A549 (cell line): ENCODE results near the gene CCL19. TPM values are rescaled to one million over a fixed set of nuclear protein-coding genes. Genes with fewer than 3 reads are reported as not detected.

Experiments used
- ATAC-seq, 2 experiments: fragments of 200-7000 bp in 1 of 2; fragments of >200 bp in 1 of 2; cut with Nextera tagmentation in 1 of 2; cut with Tn5 transposase in 1 of 2; 3 replicates each; pipeline versions ENCODE4 v1.8.0 to v1.9.1; 2018 to 2020; ENCODE audit warnings: mild to moderate bottlenecking in 1 of 2, moderate library complexity in 1 of 2
- CTCF ChIA-PET: fragments of 300-600 bp; sonication (Branson Sonifier 250); formaldehyde crosslinking; extraction: SDS; loops from one replicate; lab custom pipeline; 2021; ENCODE audit warnings: antibody characterized with exemption, inconsistent platforms; lab: Yijun Ruan, JAX
- POLR2A ChIA-PET: fragments of 350-600 bp; formaldehyde crosslinking; extraction: SDS; loops from one replicate; lab custom pipeline; 2021; ENCODE audit warnings: antibody characterized with exemption, inconsistent platforms; lab: Yijun Ruan, JAX
- DNase-seq, 2 experiments: peaks; one replicate each; pipeline versions ENCODE4 v3.0.0 to v3.0.0-alpha.2; 2011 to 2016; ENCODE audit warnings: low read depth in 1 of 2, low spot score in 1 of 2
- FAIRE-seq: peaks from 2 replicates; lab custom pipeline; 2011; peaks lifted over from hg19 to GRCh38; lab: Jason Lieb, UNC
- H3K27ac ChIP-seq, 2 experiments: fragments of >200 bp; sonication (Bioruptor Twin); formaldehyde crosslinking; 3 replicates each; pipeline ENCODE4 v1.5.1; 2016 to 2017
- H3K4me1 ChIP-seq: fragments of >200 bp; sonication (Bioruptor Twin); formaldehyde crosslinking; 3 replicates; pipeline ENCODE4 v1.6.1; 2016
- H3K4me2 ChIP-seq: fragments of >200 bp; sonication (Bioruptor Twin); formaldehyde crosslinking; 3 replicates; pipeline ENCODE4 v1.6.1; 2016
- H3K4me3 ChIP-seq: fragments of >200 bp; sonication (Bioruptor Twin); formaldehyde crosslinking; 3 replicates; pipeline ENCODE4 v1.5.1; 2016
- H3K9me3 ChIP-seq: fragments of >200 bp; sonication (Bioruptor Twin); formaldehyde crosslinking; 3 replicates; pipeline ENCODE4 v1.6.1; 2016
- ATOH8 ChIP-seq: fragments of 250-450 bp; sonication (Bioruptor Pico); IDR thresholded peaks from 2 replicates; pipeline ENCODE4 v1.5.0; 2020; ENCODE audit warnings: low read depth, mild to moderate bottlenecking, moderate library complexity
- BCL3 ChIP-seq: fragments of >200 bp; sonication (Bioruptor Twin); formaldehyde crosslinking; IDR thresholded peaks from 3 replicates; pipeline ENCODE4 v1.6.1; 2016
- BHLHE40 ChIP-seq: IDR thresholded peaks from 2 replicates; pipeline ENCODE4 v1.6.1; 2012; ENCODE audit warnings: low read depth, low read length, inconsistent platforms
- CHD2 ChIP-seq: fragments of 150-350 bp; IDR thresholded peaks from 2 replicates; pipeline ENCODE4 v1.6.1; 2014; ENCODE audit warnings: low read length; ENCODE audit not compliant: partially characterized antibody
- CHD4 ChIP-seq: fragments of 200-600 bp; sonication (generic); IDR thresholded peaks from 2 replicates; pipeline ENCODE4 v1.6.1; 2016; ENCODE audit warnings: antibody characterized with exemption, mild to moderate bottlenecking, borderline replicate concordance
- EHF ChIP-seq: fragments of 250-450 bp; sonication (Bioruptor Pico); IDR thresholded peaks from 2 replicates; pipeline ENCODE4 v1.5.0; 2020; ENCODE audit warnings: mild to moderate bottlenecking
- EP300 ChIP-seq, 2 experiments: fragments of >200 bp; sonication (Bioruptor Twin); formaldehyde crosslinking; IDR thresholded peaks; 2 replicates in 1 of 2; 3 replicates in 1 of 2; pipeline ENCODE4 v1.6.1; 2016 to 2017
- ESRRA ChIP-seq: fragments of 150-350 bp; IDR thresholded peaks from 2 replicates; pipeline ENCODE4 v1.6.1; 2014; ENCODE audit warnings: mild to moderate bottlenecking, low read length, borderline replicate concordance
- FOSB ChIP-seq: fragments of 250-450 bp; sonication (Bioruptor Pico); IDR thresholded peaks from 2 replicates; pipeline ENCODE4 v1.5.0; 2020; ENCODE audit warnings: mild to moderate bottlenecking, moderate library complexity
- FOXS1 ChIP-seq: fragments of 250-450 bp; sonication (Bioruptor Pico); IDR thresholded peaks from 2 replicates; pipeline ENCODE4 v1.5.0; 2020; ENCODE audit warnings: mild to moderate bottlenecking, moderate library complexity
- HES2 ChIP-seq: fragments of >200 bp; sonication (Bioruptor Twin); formaldehyde crosslinking; IDR thresholded peaks from 2 replicates; pipeline ENCODE4 v1.6.1; 2016
- HOXB13 ChIP-seq: fragments of 250-450 bp; sonication (Bioruptor Pico); IDR thresholded peaks from 2 replicates; pipeline ENCODE4 v1.5.0; 2020; ENCODE audit warnings: low read depth, mild to moderate bottlenecking, moderate library complexity
- JUNB ChIP-seq: fragments of >200 bp; sonication (Bioruptor Twin); formaldehyde crosslinking; IDR thresholded peaks from 2 replicates; pipeline ENCODE4 v1.6.1; 2016
- MAFK ChIP-seq: fragments of 450-650 bp; IDR thresholded peaks from 2 replicates; pipeline ENCODE4 v1.6.1; 2014; ENCODE audit not compliant: partially characterized antibody
- MAZ ChIP-seq: fragments of 150-350 bp; IDR thresholded peaks from 2 replicates; pipeline ENCODE4 v1.6.1; 2014; ENCODE audit warnings: antibody characterized with exemption, low read depth, low read length, borderline replicate concordance
- NFE2L2 ChIP-seq: fragments of 150-350 bp; conservative IDR thresholded peaks from 2 replicates; pipeline ENCODE4 v1.6.1; 2014; ENCODE audit warnings: low read length
- NPAS2 ChIP-seq: fragments of 250-450 bp; sonication (Bioruptor Pico); IDR thresholded peaks from 2 replicates; pipeline ENCODE4 v1.8.0; 2022; ENCODE audit warnings: mild to moderate bottlenecking, moderate library complexity, borderline replicate concordance
- RAD21 ChIP-seq, 2 experiments: fragments of >200 bp in 1 of 2; sonication (Bioruptor Twin) in 1 of 2; formaldehyde crosslinking in 1 of 2; IDR thresholded peaks in 1 of 2; conservative IDR thresholded peaks in 1 of 2; 2 replicates in 1 of 2; 3 replicates in 1 of 2; pipeline ENCODE4 v1.6.1; 2012 to 2018; ENCODE audit warnings: inconsistent platforms in 1 of 2
- RARB ChIP-seq: fragments of 250-450 bp; sonication (Bioruptor Pico); IDR thresholded peaks from 2 replicates; pipeline ENCODE4 v1.8.0; 2021; ENCODE audit warnings: mild to moderate bottlenecking, moderate library complexity
- RCOR1 ChIP-seq: fragments of 150-350 bp; IDR thresholded peaks from 2 replicates; pipeline ENCODE4 v1.6.1; 2014; ENCODE audit warnings: antibody characterized with exemption, low read length, low read depth
- REST ChIP-seq: fragments of 200-600 bp; sonication (generic); IDR thresholded peaks from 2 replicates; pipeline ENCODE4 v1.6.1; 2016; ENCODE audit warnings: antibody characterized with exemption, mild to moderate bottlenecking, moderate library complexity
- TFCP2L1 ChIP-seq: fragments of 250-450 bp; sonication (Bioruptor Pico); IDR thresholded peaks from 2 replicates; pipeline ENCODE4 v1.5.0; 2021; ENCODE audit warnings: mild to moderate bottlenecking
- ZFP36 ChIP-seq: fragments of 450-650 bp; IDR thresholded peaks from 2 replicates; pipeline ENCODE4 v1.6.1; 2014; ENCODE audit warnings: borderline replicate concordance; ENCODE audit not compliant: partially characterized antibody
- ZNF302 ChIP-seq: fragments of 250-450 bp; sonication (Bioruptor Pico); IDR thresholded peaks from 2 replicates; pipeline ENCODE4 v1.9.0; 2021; ENCODE audit warnings: inconsistent platforms, mild to moderate bottlenecking, moderate library complexity
- WGBS: methylation state at CpG from one replicate; pipeline ENCODE4 v1.1.6; 2017; ENCODE audit errors: missing lambda C conversion rate; 5-methylcytosine and 5-hydroxymethylcytosine counted together
- polyA plus RNA-seq, 4 experiments: library from polyadenylated mRNA; depleted of rRNA in 3 of 4; stranded (reverse); fragments of >200 nt; fragmentation: RNase III in 1 of 4; extraction: RNeasy Plus Mini Kit Qiagen cat#74134 plus additional on column Dnase treatment in 1 of 4; gene quantifications; 2 replicates in 3 of 4; 3 replicates in 1 of 4; pipeline ENCODE4 v1.2.3, GENCODE V29; 2011 to 2017

Gene CCL19
- polyA plus RNA-seq, 2 of the 4 experiments (the other 2 are of a cell fraction) = not detected

- TF ChIP-seq RARB (CRISPR knock-in tag) = no peak
- TF ChIP-seq BHLHE40 = no peak
- no peak for TF ChIP-seq REST
- TF ChIP-seq ESRRA = no peak
- no peak for TF ChIP-seq MAZ
- TF ChIP-seq NPAS2 (CRISPR knock-in tag) = no peak
- no peak for TF ChIP-seq FOSB (CRISPR knock-in tag)
- TF ChIP-seq BCL3 = no peak
- no peak for TF ChIP-seq ZFP36
- TF ChIP-seq RAD21 (conservative IDR thresholded peaks at IDR 0.05 in 1 of 2, IDR thresholded peaks at IDR 0.05 in 1 of 2) = no peak
- TF ChIP-seq RCOR1 = no peak
- TF ChIP-seq JUNB = no peak
- no peak for TF ChIP-seq HES2
- TF ChIP-seq CHD2 = no peak
- TF ChIP-seq TFCP2L1 (CRISPR knock-in tag) = no peak
- TF ChIP-seq NFE2L2 = no peak
- TF ChIP-seq ZNF302 (CRISPR knock-in tag) = no peak
- no peak for TF ChIP-seq CHD4
- POLR2A ChIA-PET = no interaction called here
- 65% methylated on average over 4 of the region's 4 CpGs for WGBS
Observed at GRCh38 chr9:34685591-34685990, 5.5 kb downstream of the CCL19 start.

GRCh38 chr9:34684816-34685215 lies 6.3 kb downstream of the CCL19 start:
- no peak overlapping the region for H3K27ac ChIP-seq
- FAIRE-seq (no peak), ATAC-seq (no peak), DNase-seq (no peak)
- no peak overlapping the region for H3K4me3 ChIP-seq
- H3K4me2 ChIP-seq = no peak overlapping the region
- WGBS = 69% methylated on average over 4 of the region's 4 CpGs
- POLR2A ChIA-PET = no interaction called here
- no peaks in the 10 kb centered on the region for H3K9me3 ChIP-seq
- TF ChIP-seq EP300 (IDR thresholded peaks at IDR 0.05) (no peak), MAFK (no peak), ATOH8 (CRISPR knock-in tag) (no peak), FOXS1 (CRISPR knock-in tag) (no peak), HOXB13 (CRISPR knock-in tag) (no peak), EHF (CRISPR knock-in tag) (no peak)
- CTCF ChIA-PET = interaction anchor here (0.9 to 10.1 kb wide), 3 partner anchors 9 to 76 kb away, joined by 3 to 135 read pairs (median 32); no protein-coding TSS in a partner anchor
- H3K4me1 ChIP-seq = no peaks in the 10 kb centered on the region

More at GRCh38 chr9:34685591-34685990, 5.5 kb downstream of the CCL19 start:
- no peak overlapping the region for H3K27ac ChIP-seq
- ATAC-seq = no peak
- no peaks in the 10 kb centered on the region for H3K9me3 ChIP-seq
- CTCF ChIA-PET = interaction anchor here (0.5 to 10.1 kb wide), 6 partner anchors 10 to 94 kb away, joined by 3 to 135 read pairs (median 6); no protein-coding TSS in a partner anchor
- H3K4me3 ChIP-seq = no peak overlapping the region
- no peak overlapping the region for H3K4me2 ChIP-seq
- H3K4me1 ChIP-seq = no peaks in the 10 kb centered on the region
- no peak for DNase-seq
- no peak for FAIRE-seq
